ENCODE results near the gene ZNF496.
"Not testable (repeated sequence)": the region's sequence is repeated elsewhere in the genome, so short reads cannot be mapped to it uniquely, and the experiment has no call there.

Gene ZNF496

GRCh38 chr1:247299723-247300381, 31.8 kb downstream of the ZNF496 start:
- intact Hi-C loops (cut with micrococcal nuclease), result no loop called here
- Mint-ChIP-seq H3K4me3 (no peak overlapping the region), H3K4me1 (ENCODE audit: low read depth) (peaks cover 13% of the 10 kb centered on the region), H3K9me3 (no peaks in the 10 kb centered on the region), H3K27me3 (no peaks in the 10 kb centered on the region), H3K27ac (no peak overlapping the region), H3K36me3 (ENCODE audit: low read depth) (peaks cover 59% of the 10 kb centered on the region)

GRCh38 chr1:247298701-247299100, 33.0 kb downstream of the ZNF496 start:
- Mint-ChIP-seq H3K27me3 (no peaks in the 10 kb centered on the region), H3K4me3 (no peak overlapping the region), H3K27ac (no peak overlapping the region), H3K9me3 (no peaks in the 10 kb centered on the region), H3K4me1 (ENCODE audit: low read depth) (peaks cover 2% of the 10 kb centered on the region), H3K36me3 (ENCODE audit: low read depth) (peaks cover 50% of the 10 kb centered on the region)
- intact Hi-C loops (cut with micrococcal nuclease), result no loop called here

DNA sequence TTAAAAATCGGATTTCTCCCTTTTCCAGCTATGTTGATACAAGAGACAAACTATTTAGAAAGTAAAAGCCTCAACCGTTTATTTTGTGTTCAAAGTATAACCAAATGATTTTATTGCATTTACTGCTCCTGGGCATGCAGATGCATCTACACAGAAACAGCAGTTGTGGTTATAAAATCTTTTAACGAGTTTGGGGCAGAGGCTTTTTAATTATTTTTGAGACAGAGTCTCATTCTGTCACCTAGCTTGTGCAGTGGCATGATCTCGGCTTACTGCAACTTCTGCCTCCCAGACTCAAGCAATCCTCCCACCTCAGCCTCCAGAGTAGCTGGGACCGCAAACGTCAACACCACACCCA, 33.6 kb downstream of the ZNF496 start:
- intact Hi-C loops (cut with micrococcal nuclease), result no loop called here
- Mint-ChIP-seq H3K27me3 (no peaks in the 10 kb centered on the region), H3K9me3 (no peaks in the 10 kb centered on the region), H3K36me3 (ENCODE audit: low read depth) (peaks cover 44% of the 10 kb centered on the region), H3K27ac (no peak overlapping the region), H3K4me1 (ENCODE audit: low read depth) (no peaks in the 10 kb centered on the region), H3K4me3 (no peak overlapping the region)

GRCh38 chr1:247297263-247298123, 34.2 kb downstream of the ZNF496 start:
- Mint-ChIP-seq H3K36me3 (ENCODE audit: low read depth) (peaks cover 38% of the 10 kb centered on the region), H3K4me3 (no peak overlapping the region), H3K4me1 (ENCODE audit: low read depth) (no peaks in the 10 kb centered on the region), H3K27me3 (no peaks in the 10 kb centered on the region), H3K9me3 (no peaks in the 10 kb centered on the region), H3K27ac (no peak overlapping the region)
- intact Hi-C loops (cut with micrococcal nuclease), result no loop called here

DNA sequence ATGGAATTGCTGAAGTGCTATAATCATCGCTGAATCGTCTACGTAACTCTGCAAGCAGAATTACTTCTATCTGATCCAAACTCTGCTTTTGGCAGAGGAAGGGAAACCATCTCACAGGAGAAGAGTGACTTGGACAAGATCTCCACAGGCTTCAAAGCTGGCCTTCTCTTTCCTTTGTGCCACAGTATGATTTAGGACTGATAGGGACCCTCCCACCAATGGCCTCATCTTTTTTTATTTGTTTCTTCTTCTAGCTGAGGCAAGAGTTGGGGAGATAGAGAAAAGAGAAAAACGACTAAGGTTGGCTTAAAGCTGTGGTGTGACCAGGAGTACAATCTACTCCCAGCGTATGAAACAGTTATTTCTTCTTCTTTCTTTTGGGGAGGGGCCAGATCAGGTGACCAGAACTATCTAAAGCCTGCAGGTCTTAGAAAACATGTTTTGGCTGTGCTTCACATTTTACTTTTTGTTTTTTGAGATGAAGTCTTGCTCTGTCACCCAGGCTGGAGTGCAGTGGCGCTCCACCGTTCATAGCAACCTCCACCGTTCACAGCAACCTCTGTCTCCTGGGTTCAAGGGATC, 35.0 kb downstream of the ZNF496 start:
- no peak overlapping the region for H3K27ac Mint-ChIP-seq
- H3K36me3 Mint-ChIP-seq (ENCODE audit: low read depth), result peaks cover 30% of the 10 kb centered on the region
- intact Hi-C loops (cut with micrococcal nuclease), result no loop called here
- no peak overlapping the region for H3K4me3 Mint-ChIP-seq
- no peaks in the 10 kb centered on the region for H3K27me3 Mint-ChIP-seq
- H3K4me1 Mint-ChIP-seq (ENCODE audit: low read depth), result no peaks in the 10 kb centered on the region
- no peaks in the 10 kb centered on the region for H3K9me3 Mint-ChIP-seq

- no peaks in the 10 kb centered on the region for H3K9me3 Mint-ChIP-seq
- no peak overlapping the region for H3K27ac Mint-ChIP-seq
- no peaks in the 10 kb centered on the region for H3K27me3 Mint-ChIP-seq
- intact Hi-C loops (cut with micrococcal nuclease), result no loop called here
- no peak overlapping the region for H3K4me3 Mint-ChIP-seq
- H3K4me1 Mint-ChIP-seq (ENCODE audit: low read depth), result no peaks in the 10 kb centered on the region
- H3K36me3 Mint-ChIP-seq (ENCODE audit: low read depth), result peaks cover 21% of the 10 kb centered on the region
Observed at GRCh38 chr1:247295746-247296145, 35.9 kb downstream of the ZNF496 start.

- H3K27ac Mint-ChIP-seq, result no peak overlapping the region
- peaks cover 16% of the 10 kb centered on the region for H3K36me3 Mint-ChIP-seq (ENCODE audit: low read depth)
- intact Hi-C loops (cut with micrococcal nuclease), result no loop called here
- no peaks in the 10 kb centered on the region for H3K9me3 Mint-ChIP-seq
- H3K27me3 Mint-ChIP-seq, result no peaks in the 10 kb centered on the region
- H3K4me3 Mint-ChIP-seq, result no peak overlapping the region
- H3K4me1 Mint-ChIP-seq (ENCODE audit: low read depth), result no peaks in the 10 kb centered on the region
Observed at GRCh38 chr1:247295274-247295684, 36.4 kb downstream of the ZNF496 start.

- Mint-ChIP-seq H3K9me3 (peaks cover 5% of the 10 kb centered on the region), H3K4me1 (ENCODE audit: low read depth) (no peaks in the 10 kb centered on the region), H3K4me3 (no peak overlapping the region), H3K27ac (no peak overlapping the region), H3K36me3 (ENCODE audit: low read depth) (peaks cover 7% of the 10 kb centered on the region), H3K27me3 (no peaks in the 10 kb centered on the region)
- intact Hi-C loops (cut with micrococcal nuclease), result no loop called here
Observed at GRCh38 chr1:247294282-247294681, 37.4 kb downstream of the ZNF496 start.

DNA sequence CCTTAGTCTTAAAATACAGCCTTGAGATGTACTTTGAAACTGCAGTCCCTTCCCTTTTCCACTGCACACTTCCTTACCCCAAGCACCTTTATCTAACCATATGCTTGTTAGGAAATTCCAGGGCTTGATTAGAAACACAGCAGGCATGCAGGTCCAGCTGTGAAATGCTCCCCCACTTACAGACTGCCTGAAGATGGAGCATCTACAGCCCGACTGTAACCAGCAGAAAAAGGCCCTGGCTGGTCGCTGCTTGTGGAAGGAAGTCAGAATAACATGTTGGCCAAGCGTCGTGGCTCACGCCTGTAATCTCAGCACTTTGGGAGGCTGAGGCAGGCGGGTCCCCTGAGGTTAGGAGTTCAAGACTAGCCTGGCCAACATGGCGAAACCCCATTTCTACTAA, 38.6 kb downstream of the ZNF496 start:
- no peaks in the 10 kb centered on the region for H3K36me3 Mint-ChIP-seq (ENCODE audit: low read depth)
- H3K4me3 Mint-ChIP-seq, result no peak overlapping the region
- intact Hi-C loops (cut with micrococcal nuclease), result no loop called here
- H3K4me1 Mint-ChIP-seq (ENCODE audit: low read depth), result no peaks in the 10 kb centered on the region
- no peaks in the 10 kb centered on the region for H3K27me3 Mint-ChIP-seq
- H3K9me3 Mint-ChIP-seq, result peaks cover 17% of the 10 kb centered on the region
- no peak overlapping the region for H3K27ac Mint-ChIP-seq

- intact Hi-C loops (cut with micrococcal nuclease), result no loop called here
- Mint-ChIP-seq H3K27ac (no peak overlapping the region), H3K27me3 (no peaks in the 10 kb centered on the region), H3K36me3 (ENCODE audit: low read depth) (no peaks in the 10 kb centered on the region), H3K9me3 (peaks cover 27% of the 10 kb centered on the region), H3K4me1 (ENCODE audit: low read depth) (no peaks in the 10 kb centered on the region), H3K4me3 (no peak overlapping the region)
Observed at GRCh38 chr1:247291833-247292561, 39.7 kb downstream of the ZNF496 start.

DNA sequence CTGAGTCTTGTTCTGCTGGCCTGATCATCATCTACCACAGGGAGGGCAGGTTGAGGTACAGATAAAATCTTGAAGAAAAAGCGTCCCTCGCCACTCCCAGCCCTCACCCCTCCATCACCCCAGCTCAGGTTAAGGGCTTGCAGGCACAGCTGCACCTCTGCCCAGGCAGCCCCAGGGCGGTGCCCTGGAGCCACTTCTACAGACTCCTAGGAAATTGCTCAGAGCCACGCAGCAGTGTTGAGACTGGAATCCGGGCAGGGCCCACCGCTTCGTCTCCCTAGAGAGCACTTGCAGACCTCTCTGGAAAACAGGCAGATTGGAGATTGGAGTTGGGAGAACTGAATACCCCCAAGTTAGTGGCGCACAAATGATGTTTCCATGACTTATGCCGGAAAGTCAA, 40.5 kb downstream of the ZNF496 start:
- H3K36me3 Mint-ChIP-seq (ENCODE audit: low read depth), result no peaks in the 10 kb centered on the region
- intact Hi-C loops (cut with micrococcal nuclease), result no loop called here
- no peak overlapping the region for H3K4me3 Mint-ChIP-seq
- peaks cover 36% of the 10 kb centered on the region for H3K9me3 Mint-ChIP-seq
- H3K27ac Mint-ChIP-seq, result no peak overlapping the region
- H3K4me1 Mint-ChIP-seq (ENCODE audit: low read depth), result no peaks in the 10 kb centered on the region
- H3K27me3 Mint-ChIP-seq, result no peaks in the 10 kb centered on the region

- Mint-ChIP-seq H3K4me1 (ENCODE audit: low read depth) (no peaks in the 10 kb centered on the region), H3K27ac (no peak overlapping the region), H3K36me3 (ENCODE audit: low read depth) (no peaks in the 10 kb centered on the region), H3K27me3 (no peaks in the 10 kb centered on the region), H3K4me3 (no peak overlapping the region), H3K9me3 (peaks cover 42% of the 10 kb centered on the region)
- intact Hi-C loops (cut with micrococcal nuclease), result no loop called here
Observed at GRCh38 chr1:247290576-247290975, 41.1 kb downstream of the ZNF496 start.

DNA sequence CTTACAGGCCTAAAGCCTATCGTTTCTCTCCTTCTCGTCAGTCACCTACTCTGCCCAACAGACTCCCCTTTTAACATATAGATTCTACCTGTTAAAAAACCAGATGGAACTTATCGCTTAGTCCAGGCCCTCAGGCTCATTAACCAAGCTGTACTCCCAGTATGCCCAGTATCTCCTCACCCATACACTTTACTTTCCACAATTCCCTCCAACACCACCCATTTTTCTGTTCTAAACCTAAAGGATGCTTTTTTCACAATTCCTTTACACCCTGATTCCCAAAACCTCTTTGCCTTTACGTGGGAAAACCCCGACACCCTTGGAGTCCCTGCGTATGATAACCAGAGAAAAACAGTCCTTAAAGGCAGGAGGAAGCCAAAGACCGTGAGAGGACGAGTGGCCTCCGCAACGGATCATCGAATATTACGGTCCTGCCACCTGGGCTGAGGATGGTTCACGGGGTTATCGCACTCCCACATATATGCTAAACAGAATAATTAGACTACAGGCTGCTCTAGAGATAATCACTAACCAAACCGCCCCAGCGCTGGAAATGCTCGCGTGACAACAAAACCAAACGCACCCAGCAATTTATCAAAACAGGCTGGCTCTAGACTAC, 42.3 kb downstream of the ZNF496 start:
- peaks cover 52% of the 10 kb centered on the region for H3K9me3 Mint-ChIP-seq
- H3K27ac Mint-ChIP-seq; H3K4me1 Mint-ChIP-seq (ENCODE audit: low read depth); H3K27me3 Mint-ChIP-seq; H3K4me3 Mint-ChIP-seq; H3K36me3 Mint-ChIP-seq (ENCODE audit: low read depth); intact Hi-C loops (cut with micrococcal nuclease): not testable (repeated sequence)

GRCh38 chr1:247288341-247288740, 43.3 kb downstream of the ZNF496 start:
- H3K4me1 Mint-ChIP-seq (ENCODE audit: low read depth), result no peaks in the 10 kb centered on the region
- intact Hi-C loops (cut with micrococcal nuclease), result no loop called here
- no peaks in the 10 kb centered on the region for H3K36me3 Mint-ChIP-seq (ENCODE audit: low read depth)
- no peak overlapping the region for H3K4me3 Mint-ChIP-seq
- H3K27me3 Mint-ChIP-seq, result no peaks in the 10 kb centered on the region
- peaks cover 55% of the 10 kb centered on the region for H3K9me3 Mint-ChIP-seq
- no peak overlapping the region for H3K27ac Mint-ChIP-seq
